C4-2B (cell line): ENCODE measurements around the gene CYP4F11.

Experiments
- ZFX ChIP-seq: fragments of 450-650 bp; IDR thresholded peaks from 2 replicates; pipeline ENCODE4 v1.6.1; 2017
- TF ChIP-seq, protein P1 (sequence below): fragments of 450-650 bp; conservative IDR thresholded peaks from 2 replicates; pipeline ENCODE4 v1.5.1; 2017; ENCODE audit warnings: mild to moderate bottlenecking

DNA sequence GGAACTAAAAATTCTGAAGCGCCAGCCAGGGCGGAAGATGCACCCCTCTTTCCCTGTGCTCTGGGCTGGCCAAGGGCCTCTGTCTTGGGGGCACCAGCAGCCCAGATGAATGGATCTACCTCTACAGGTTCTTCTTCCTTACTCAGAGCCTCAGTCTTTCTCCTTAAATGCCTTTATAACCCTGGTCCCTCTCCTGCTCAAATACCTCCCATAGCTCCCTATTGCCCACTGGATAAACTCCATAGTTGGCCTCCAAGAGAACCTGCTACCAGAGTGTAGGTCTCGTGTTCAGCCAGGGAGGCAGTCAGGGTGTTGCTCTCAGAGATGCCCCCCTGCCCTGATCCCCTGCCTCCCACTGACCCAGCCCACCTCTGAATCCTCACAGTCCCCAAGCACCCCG lies 45.0 kb upstream of the CYP4F11 start:
- TF ChIP-seq, protein P1, sequence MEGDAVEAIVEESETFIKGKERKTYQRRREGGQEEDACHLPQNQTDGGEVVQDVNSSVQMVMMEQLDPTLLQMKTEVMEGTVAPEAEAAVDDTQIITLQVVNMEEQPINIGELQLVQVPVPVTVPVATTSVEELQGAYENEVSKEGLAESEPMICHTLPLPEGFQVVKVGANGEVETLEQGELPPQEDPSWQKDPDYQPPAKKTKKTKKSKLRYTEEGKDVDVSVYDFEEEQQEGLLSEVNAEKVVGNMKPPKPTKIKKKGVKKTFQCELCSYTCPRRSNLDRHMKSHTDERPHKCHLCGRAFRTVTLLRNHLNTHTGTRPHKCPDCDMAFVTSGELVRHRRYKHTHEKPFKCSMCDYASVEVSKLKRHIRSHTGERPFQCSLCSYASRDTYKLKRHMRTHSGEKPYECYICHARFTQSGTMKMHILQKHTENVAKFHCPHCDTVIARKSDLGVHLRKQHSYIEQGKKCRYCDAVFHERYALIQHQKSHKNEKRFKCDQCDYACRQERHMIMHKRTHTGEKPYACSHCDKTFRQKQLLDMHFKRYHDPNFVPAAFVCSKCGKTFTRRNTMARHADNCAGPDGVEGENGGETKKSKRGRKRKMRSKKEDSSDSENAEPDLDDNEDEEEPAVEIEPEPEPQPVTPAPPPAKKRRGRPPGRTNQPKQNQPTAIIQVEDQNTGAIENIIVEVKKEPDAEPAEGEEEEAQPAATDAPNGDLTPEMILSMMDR: no peak
- TF ChIP-seq ZFX: no peak
